ENCODE data around the gene ZNF629. TPM values are rescaled to one million over a fixed set of nuclear protein-coding genes. Genes with fewer than 3 reads are reported as not detected.

Gene ZNF629
- 3.3 and 6.8 TPM in 2 replicates for total RNA-seq (ENCODE audit: low replicate concordance)

GRCh38 chr16:30786936-30787612, at the start of gene ZNF629:
ZNF629 (minus strand) TSS chr16:30787205; CDS start chr16:30784482, 2,723 bp downstream.

GRCh38 chr16:30761928-30762902, 24.8 kb downstream of the ZNF629 start, which contains the start of the genes CFAP119 and RNF40:
CFAP119 (minus strand) TSS chr16:30762062; CDS start chr16:30761748, 314 bp downstream.
RNF40 (plus strand) TSS chr16:30762322; CDS start chr16:30762546, 224 bp downstream.

DNA sequence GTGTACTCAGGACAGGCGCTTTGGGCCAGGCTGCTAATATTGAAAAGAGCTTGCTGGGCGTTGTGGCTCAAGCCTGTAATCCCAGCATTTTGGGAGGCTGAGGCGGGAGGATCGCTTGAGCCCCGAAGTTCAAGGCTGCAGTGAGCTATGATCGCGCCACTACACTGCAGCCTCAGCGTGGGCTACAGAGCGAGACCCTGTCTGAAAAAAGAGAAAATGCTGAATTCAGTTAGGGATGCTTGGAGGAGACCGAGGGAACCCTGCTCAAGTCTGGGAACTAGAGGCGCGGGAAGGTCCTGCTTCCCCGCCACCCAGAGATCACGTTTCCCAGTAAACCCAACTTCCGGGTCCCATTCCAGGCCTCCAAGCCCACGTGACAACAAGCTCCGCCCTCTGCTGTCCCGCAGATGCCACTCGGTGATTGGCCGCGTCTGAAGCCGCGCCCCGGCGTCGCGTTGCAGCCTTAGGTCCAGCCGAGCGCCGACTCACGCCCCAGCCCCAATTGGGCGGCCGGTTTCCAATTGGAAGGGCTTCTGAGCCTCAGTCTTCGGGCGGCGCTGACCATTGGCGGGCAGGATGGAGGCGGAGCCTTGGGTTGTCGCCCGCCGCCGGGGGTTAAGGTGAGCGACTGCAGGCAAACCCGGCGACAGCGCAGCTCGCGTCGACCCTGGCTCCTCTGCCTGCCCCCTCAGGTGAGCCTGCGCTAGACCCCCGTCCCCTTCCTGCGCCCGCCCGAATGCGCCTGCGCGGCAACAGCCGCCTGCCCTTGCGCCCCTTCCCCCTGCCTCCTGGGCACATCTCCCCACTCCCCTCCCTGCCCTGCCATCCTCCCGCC, 39.0 kb downstream of the ZNF629 start, which contains the start of gene PHKG2:
Gene PHKG2 (plus strand): TSS at position 627 of the 835 bp plus-strand sequence. CDS start 396 bp downstream, outside the sequence.

Other genes with a start within 250 kb of the ZNF629 start
- 0.70 and 3.5 TPM in 2 replicates for gene ZNF764, start 228.8 kb downstream of the ZNF629 start, total RNA-seq (ENCODE audit: low replicate concordance)
- 3.2 and 9.0 TPM in 2 replicates for gene ZNF688, start 215.5 kb downstream of the ZNF629 start, total RNA-seq (ENCODE audit: low replicate concordance)
- 6.3 and 6.8 TPM in 2 replicates for gene ZNF785, start 201.5 kb downstream of the ZNF629 start, total RNA-seq (ENCODE audit: low replicate concordance)
- 1.9 and 3.3 TPM in 2 replicates for gene ZNF689, start 176.8 kb downstream of the ZNF629 start, total RNA-seq (ENCODE audit: low replicate concordance)
- gene PRR14, start 136.2 kb downstream of the ZNF629 start, total RNA-seq (ENCODE audit: low replicate concordance) = 3.1 and 4.9 TPM in 2 replicates
- gene FBRS, start 128.8 kb downstream of the ZNF629 start, total RNA-seq (ENCODE audit: low replicate concordance) = 6.6 and 9.8 TPM in 2 replicates
- 12.3 and 15.9 TPM in 2 replicates for gene SRCAP, start 88.0 kb downstream of the ZNF629 start, total RNA-seq (ENCODE audit: low replicate concordance)
- 15.3 and 16.7 TPM in 2 replicates for gene PHKG2, start 38.8 kb downstream of the ZNF629 start, total RNA-seq (ENCODE audit: low replicate concordance)
- 1.9 and 2.6 TPM in 2 replicates for gene CFAP119, start 25.1 kb downstream of the ZNF629 start, total RNA-seq (ENCODE audit: low replicate concordance)
- gene RNF40, start 24.9 kb downstream of the ZNF629 start, total RNA-seq (ENCODE audit: low replicate concordance) = 47.7 and 54.2 TPM in 2 replicates
- 16.7 and 35.9 TPM in 2 replicates for gene BCL7C, start 106.9 kb upstream of the ZNF629 start, total RNA-seq (ENCODE audit: low replicate concordance)
- 0.23 and 0.98 TPM in 2 replicates for gene CTF1, start 109.4 kb upstream of the ZNF629 start, total RNA-seq (ENCODE audit: low replicate concordance)
- gene FBXL19, start 136.4 kb upstream of the ZNF629 start, total RNA-seq (ENCODE audit: low replicate concordance) = 8.2 and 13.9 TPM in 2 replicates
- gene ORAI3, start 161.9 kb upstream of the ZNF629 start, total RNA-seq (ENCODE audit: low replicate concordance) = 21.3 and 41.2 TPM in 2 replicates
- gene SETD1A, start 170.5 kb upstream of the ZNF629 start, total RNA-seq (ENCODE audit: low replicate concordance) = 1.6 and 2.2 TPM in 2 replicates
- 11.7 and 71.5 TPM in 2 replicates for gene HSD3B7, start 198.0 kb upstream of the ZNF629 start, total RNA-seq (ENCODE audit: low replicate concordance)
- 0.53 and 2.7 TPM in 2 replicates for gene STX1B, start 223.4 kb upstream of the ZNF629 start, total RNA-seq (ENCODE audit: low replicate concordance)
- gene STX4, start 246.4 kb upstream of the ZNF629 start, total RNA-seq (ENCODE audit: low replicate concordance) = 26.2 and 59.8 TPM in 2 replicates